Activated CD4-positive, alpha-beta T cell treated with anti-CD3 and anti-CD28 coated beads for 1 hour (primary cell): ENCODE results near the gene RIPOR2.

Source experiments
- DNase-seq: peaks from one replicate; pipeline ENCODE4 v3.0.0-alpha.2; 2020

The RIPOR2 gene

DNA sequence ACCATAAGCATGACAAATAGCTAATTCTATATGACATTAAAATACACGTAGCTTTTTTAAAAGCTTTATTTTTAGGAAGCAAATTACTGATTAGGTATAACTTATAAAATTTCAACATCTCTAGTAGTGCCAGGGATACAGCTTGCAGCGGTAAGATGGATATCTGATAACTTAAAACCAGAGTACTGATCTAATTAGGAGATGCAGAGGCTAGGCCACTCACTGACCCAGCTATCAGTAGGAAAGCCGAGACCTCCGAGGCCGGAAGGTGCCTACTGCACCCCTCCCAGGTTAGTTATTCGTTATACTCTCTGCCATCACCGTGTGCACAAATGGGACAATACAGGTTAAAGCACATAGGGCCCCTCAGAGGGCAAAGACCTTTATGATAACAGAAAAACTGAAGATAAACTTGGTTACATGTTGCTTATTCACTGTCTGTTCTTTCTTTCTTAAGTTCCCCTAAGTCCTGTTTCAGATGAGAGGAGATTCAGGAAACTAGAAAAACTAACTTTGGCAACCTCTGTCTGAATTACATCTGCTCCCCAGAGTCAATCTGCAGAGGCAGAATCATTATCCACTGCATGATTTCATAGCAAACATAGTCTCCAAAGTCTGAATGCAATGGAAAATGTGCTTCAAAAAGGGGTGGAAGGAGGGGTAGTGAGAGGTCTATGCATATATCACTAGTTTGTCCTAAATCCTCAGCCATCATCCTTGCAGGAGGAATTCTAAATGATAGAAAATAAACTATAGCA lies 60.8 kb downstream of the RIPOR2 start:
- DNase-seq, result no peak

DNA sequence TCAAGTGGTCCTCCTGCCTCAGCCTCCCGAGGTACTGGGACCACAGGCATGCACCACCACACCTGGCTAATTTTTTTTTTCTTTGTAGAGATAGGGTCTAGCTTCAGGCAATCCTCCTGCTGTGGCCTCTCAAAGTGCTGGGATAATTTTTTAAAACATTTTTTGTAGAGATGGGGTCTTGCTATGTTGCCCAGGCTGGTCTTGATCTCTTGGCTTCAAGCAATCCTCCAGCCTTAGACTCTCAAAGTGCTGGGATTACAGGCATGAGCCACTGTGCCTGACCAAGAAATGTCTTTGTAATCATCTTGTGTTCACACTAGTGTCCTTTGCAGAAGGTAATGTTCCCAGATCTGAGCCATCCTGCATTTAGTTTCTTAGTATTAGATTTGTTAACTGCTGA lies 61.6 kb downstream of the RIPOR2 start:
- DNase-seq, result no peak

DNA sequence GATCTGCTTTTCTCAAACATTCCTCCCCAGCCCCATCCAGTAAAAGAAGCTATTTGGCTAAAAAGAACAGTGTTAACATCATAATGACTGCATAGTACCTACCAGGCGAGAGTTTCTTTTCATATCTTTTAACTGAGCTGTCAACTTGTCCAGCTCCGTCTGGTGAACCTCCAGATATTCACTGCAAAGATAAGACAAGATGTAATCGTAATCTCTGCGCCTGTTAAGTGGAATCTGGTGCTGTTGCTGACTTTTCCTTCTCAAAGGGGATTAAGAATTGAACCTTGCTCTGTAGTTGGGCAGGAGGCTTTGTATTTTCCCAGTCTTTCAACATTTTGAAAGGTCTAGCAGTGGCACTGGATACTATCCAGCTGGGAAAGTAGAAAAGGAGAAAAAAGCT lies 63.0 kb downstream of the RIPOR2 start:
- DNase-seq, result no peak

DNA sequence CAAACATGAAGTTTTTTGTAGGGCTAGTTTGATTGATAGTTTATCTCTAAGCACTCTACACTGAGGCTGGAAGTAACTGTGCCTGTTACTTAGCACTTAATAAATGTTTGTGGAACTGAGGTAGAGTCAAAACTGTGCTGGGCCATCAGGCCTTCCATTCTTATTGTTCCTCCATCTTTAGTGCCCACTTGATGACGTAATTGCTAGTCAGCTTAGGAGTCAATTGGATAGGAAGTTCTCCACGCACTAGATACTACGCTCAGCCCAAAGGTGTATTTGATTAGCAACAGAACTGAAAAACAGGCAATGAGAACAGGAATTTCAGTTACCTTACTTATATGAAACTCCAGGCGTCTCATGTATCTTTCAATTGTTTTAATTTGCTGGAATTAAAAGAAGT lies 67.0 kb downstream of the RIPOR2 start:
- DNase-seq, result no peak

DNA sequence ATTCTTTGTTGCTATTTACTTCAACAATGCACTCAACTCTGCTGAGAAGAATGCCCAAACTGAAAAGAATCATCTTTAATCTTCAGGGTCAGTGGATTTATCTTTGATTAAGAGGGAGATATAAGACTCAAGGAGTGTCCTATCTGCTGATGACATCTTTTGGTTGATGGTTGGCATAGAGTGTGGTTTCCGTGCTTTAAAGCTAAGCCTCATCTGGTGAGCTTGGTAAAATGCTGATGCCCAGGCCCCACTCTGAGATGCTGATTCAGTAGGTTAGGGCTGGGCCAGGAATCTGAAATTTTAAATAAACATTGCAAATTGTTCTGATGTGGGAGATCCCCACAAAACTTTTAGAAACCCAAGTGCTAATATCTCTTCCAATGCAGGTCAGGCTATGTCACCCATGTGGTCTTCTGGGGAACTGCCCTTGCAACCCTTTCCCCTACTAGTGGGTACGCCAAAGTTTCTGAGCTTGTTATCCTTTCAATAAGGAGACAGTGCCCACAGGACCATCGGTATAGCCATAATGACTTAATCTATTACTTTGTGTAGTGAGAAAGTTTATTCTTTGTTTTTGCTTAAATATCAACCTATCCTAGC lies 68.6 kb downstream of the RIPOR2 start:
- DNase-seq, result no peak

DNA sequence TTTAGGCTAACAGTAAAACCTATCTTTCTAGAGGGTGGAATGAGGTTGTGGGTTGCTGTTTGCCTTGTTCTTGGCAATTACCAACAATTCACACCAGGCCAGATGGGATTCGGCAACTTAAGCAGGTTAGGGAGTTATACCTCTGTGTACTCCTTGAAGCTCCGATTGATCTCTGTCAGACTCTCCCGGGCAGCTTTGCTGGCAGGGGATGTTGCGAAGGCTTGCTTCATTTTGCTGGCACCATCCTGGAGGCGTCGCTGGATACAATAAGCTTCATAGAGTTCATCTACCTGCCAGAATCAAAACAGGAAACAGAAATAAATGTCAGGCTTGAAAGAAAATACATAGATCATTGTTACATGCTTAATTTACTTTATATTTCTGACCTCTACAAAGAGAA lies 70.6 kb downstream of the RIPOR2 start:
- DNase-seq, result no peak

DNA sequence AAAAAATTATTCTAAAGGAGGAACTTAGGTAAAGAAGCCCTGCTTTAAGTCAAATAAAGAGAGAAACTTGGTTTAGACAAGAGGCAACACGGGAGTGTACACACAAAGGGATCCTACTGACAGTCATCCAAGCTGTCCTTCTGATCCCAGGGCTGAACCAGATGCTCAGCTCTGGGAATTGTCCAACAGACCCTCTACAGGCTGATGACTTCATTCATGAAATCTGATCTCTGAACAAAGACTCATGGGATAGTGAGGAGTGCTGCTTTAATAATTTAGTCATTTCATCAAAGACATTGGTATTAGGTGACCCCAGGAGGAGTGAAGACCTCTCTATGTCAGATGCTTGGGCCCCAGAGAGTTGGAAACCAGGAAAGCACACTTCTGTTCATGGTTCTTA lies 71.4 kb downstream of the RIPOR2 start:
- DNase-seq, result no peak

DNA sequence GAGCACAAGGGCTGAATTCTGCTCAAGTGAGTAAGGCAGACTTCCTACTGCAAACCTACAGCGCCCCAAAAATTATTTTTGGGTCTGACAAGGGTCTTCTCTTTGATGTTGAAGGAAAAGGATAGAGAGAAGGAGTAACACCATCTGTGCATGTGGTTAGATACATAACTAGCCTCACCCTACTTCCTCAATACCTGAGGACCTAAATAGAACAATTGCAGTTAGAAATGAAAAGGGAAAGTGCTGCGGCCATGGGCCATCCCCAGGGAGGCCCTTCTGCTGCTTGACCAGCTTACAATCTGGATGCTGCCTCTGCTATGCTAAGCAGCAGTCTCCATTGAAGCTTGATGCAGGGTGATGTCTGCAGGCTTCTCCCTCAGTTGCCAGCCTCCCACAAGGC lies 73.8 kb downstream of the RIPOR2 start:
- no peak for DNase-seq

DNA sequence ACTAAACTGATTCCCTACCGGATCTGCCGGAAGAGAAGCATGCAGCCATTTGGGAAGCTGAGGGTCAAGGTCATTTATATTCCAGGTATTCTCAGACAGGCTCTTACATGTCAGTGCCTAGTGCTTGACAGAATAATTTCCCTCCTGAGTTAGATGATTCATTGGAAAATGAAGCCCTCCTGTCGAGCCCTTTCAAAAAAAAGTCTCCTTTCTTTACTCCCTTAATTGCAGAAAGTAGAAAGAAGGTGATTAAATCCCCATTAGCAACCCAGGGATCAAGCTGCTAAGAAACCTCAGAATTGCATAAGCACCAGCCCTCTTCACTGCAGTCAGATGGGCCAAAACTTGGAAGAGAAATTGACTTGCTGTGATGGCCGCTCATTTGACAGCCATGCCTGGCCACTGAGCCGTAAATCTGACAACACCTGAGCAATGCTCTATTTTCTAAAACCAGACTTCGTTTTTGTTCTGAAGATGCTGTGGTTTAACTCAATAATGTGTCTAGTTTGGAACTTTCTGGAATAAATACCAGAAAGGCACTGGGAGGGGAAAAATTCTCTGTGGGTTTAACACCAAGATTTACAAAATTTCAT lies 76.1 kb downstream of the RIPOR2 start:
- DNase-seq, result no peak

DNA sequence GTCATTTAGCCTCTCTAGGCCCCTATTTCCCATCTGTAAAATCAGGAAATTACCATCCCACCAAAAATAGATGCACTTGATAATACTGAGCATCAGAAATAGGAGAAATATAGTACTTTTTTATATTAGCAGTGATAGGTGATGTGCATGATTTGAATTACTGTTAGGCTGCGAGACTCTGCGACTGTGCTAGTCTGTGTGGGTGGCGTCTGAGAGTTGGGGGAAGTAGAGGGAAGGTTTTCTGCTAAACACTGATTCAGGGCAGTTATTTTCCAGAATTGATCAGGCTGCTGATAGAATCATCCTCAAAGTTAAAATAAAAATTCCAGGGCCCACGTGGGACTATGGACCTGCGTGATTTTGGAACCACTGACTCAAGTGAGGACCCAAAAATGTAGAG lies 76.6 kb downstream of the RIPOR2 start:
- DNase-seq, result no peak

DNA sequence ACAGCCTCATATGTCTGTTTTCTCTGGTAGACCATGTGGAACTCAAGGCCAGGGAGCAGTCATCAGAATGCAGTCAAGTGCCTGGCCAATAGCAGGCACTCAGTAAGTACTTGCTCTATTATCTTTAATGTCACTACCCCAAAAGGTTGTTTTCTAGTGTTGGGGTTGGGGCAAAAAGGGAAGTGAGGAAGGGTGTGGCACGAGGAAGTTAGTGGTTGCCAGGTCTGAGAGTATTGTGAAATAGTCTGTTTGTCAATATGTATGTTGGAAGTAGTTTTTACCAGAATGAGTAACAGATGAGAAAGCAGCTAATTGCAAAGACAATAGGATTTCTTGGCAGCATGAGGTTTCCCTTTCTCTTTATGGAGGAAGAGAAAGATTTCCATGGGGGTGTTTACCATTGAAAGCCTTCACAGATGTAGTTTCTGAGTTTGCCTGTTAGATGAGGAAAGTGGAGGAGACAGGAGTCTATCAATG lies 77.5 kb downstream of the RIPOR2 start:
- no peak for DNase-seq

DNA sequence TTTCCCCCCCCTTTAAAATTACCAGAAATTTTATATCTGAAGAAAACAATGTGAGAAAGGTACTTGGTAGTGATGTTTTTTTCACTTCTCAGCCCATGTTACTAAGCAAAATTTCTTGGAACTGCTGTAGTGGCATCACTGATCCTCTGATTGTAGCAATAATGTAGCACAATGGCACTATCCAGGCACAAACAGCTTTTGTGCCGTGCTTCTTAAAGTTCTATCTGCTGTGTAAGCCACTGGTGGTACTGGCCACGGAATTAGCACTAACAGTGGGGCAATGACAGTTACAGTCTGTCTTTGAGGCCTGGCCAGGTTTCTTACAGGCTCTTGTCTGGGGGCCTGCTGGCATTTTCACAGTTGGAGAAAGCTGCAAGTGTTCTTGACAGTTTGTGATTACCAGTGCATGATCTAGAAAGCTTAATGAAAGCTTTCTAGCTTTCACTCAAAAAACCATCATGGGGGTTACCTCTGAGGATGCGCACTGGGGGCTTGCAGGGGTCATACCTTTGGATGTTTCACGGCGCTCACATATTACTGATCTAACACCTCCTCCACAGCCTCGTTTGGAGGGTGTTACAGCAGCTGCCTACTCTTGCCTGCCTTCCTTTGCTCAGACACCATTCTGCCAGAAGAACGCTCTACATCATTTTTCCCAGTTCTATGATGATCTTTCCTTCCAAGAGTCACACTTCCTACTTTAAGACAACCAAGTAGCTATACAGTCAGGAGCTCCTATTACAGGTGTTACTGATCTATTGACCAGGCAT lies 78.7 kb downstream of the RIPOR2 start:
- no peak for DNase-seq

DNA sequence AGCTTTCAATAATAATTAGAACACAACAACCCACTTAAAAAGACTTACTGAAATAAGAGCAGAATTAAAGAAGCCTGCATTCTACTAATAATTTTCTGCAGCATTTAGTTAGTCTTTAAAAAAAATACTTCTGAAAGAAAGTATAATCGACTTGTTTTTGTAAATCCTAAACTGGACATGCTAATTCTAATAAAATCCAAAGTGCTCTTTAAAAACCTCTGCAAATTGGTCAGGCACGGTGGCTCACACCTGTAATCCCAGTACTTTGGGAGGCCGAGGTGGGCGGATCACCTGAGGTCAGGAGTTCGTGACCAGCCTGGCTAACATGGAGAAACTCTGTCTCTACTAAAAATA lies 79.5 kb downstream of the RIPOR2 start:
- DNase-seq, result no peak

DNA sequence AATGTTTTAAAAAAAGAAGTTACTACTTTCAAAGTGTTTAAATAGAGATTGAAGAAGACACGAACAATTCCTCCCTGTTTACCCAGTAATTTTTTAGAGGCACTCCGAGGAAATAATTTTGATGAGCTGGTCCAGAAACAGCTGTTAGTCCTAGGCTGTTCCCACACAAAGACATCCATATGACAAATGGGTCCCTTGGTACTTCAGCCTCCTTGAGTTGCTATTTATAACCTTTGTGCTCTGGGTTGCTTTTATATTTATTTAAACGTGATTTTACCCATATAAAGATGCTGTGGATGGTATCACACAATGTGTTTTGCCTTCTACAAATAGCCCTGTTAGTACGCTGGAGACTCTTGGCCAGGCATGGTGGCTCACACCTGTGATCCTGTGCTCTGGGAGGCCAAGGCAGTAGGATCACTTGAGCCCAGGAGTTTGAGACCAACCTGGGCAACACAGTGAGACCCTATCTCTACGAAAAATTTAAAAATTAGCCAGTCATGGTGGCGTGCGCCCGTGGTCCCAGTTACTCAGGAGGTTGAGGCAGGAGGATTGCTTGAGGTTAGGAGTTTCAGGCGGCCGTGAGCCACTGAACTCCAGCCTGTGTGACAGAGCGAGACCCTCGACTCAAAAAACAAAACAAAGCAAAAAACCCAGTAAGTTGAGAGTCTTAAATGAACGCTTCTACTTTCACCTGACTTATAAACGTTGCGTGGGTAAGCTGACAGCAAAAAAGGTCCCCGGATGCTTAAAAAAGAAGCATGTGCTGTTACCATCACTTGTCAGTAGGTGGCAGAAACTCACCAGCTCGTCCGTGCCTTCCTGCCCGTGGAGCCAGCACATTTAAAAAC lies 80.1 kb downstream of the RIPOR2 start:
- DNase-seq, result peak; percentile 52

DNA sequence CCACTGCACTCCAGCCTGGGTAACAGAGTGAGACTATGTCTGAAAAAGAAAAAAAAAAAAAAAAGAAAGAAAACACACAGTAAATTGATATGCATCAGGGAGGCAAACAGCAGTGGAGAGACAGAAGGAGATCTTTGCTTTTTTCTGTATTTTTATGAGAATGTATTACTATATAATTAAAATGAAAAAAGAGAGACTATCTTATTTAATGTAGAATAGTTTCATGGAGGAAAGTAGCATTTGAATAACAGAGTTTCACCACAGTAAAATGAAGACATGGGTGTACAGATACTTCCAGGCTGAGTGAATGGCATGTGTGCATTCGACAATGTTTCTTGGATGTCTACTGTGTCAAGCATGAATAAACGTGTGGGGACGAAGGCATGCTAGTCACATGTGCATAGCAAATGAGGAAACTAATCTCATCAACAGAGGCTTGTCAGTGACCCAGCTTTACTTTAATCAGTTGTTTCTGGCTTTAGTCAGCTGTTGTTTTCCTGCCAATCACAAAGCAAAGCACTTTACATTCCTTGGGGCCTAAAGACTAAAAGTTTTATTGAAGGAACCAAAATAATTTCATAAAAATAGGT lies 81.6 kb downstream of the RIPOR2 start:
- DNase-seq, result no peak

DNA sequence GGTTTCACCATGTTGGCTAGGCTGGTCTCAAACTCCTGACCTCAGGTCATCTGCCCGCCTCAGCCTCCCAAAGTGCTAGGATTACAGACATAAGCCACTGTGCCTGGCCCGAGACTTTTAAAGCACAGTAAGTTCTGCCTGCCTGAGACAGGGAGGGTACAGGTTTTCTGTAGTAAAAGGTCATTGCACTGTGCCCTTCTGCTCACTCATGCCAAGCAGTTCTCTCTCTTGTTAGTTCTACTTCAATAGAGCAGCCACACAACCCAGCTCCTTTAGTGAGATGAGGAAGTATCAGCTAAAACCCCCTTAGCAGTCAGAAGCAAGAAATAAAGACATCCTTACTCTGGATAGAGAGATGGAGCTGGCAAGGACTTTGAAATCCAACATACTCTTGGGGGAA lies 84.7 kb downstream of the RIPOR2 start:
- no peak for DNase-seq

DNA sequence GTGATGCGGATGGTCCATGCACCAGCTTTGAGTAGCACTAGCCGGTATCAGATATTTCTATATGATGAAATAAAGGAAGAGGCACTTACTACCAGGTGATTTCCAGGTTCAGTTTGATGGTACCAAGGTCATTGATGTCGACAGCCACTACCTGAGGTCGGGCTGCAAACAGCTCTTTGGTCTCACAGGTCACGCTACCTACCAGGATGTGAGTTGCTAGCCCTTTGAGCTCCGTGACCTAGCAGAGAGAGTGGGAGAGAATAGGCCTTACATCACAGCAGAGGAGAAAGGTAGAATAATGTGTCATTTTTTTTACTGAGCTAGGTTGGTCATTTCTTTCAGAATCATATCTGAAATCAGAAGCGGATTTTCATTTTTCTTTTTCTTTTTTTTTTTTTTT lies 86.0 kb downstream of the RIPOR2 start:
- no peak for DNase-seq

DNA sequence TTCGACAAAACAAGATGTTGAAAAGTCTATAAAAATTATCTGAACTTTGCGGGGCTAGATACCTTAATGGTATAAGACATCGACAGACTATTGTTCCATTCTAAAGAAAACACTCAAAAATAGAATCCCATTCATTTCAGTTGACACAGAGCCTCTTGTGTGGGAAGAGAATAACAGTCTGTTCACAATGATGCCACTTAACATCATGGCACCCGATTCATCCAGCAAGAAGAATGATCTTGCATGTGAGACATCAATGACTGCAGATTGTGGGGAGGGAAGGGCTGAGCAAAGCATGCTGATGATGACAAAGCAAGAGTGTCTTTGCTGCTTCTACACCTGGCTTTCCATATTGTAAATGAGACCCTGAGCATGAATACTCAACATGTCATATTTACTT lies 87.3 kb downstream of the RIPOR2 start:
- DNase-seq, result no peak

DNA sequence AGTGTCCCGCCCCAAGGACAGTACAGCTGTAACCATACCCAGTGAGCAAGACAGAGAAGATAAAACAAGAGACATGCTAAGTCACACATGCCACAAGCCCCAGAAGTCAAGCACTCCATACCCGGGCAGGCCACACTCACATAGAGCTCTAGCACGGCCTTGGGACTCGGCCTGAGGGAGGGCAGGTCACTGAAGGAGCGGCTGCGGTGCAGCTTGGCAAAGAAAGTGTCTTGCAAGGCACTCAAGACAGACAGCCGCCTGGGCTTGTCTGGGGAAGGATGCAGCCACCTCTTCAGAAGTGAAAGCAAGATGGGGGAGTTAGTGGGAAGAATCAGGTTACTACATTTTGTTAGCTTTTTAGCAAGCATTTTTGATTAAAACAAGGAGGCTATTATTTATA lies 88.4 kb downstream of the RIPOR2 start:
- no peak for DNase-seq

DNA sequence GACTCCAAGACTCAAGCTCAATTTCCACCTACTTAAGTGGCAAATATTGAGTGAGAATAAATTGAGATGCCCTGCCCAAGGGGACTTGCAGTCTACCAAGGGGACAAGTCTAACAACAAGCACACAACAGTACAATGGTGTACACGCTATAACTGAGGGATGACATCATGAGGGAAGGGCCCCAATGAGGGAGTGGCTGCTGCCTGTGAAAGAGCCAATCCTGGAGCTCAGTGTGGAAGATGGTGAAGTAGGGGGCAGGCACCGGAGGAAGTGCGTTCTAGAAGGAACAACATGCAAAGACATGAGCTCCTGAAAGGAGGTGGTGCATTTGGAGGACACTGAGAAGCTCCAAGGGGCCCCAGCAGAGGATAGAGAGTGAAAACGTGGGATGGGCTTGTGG lies 90.2 kb downstream of the RIPOR2 start:
- no peak for DNase-seq

DNA sequence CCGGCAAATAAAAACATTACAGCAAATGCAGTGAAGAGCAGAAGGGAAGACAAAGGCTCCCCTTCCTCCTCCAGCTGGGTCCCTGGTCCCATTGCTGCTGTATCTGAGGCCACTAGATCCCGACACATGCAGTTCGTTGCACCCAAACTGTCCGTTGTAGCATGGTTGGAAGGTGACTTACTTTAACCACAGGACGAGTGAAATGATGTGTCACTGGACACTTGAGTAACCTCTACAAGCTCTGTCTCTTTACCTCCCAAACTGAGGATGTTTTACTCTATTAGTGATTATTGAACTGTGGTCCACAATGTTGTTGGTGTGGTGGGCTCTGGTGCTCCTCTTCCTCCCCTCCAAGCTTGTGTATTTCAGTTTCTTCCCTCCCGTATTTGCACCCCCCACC lies 90.9 kb downstream of the RIPOR2 start:
- no peak for DNase-seq

DNA sequence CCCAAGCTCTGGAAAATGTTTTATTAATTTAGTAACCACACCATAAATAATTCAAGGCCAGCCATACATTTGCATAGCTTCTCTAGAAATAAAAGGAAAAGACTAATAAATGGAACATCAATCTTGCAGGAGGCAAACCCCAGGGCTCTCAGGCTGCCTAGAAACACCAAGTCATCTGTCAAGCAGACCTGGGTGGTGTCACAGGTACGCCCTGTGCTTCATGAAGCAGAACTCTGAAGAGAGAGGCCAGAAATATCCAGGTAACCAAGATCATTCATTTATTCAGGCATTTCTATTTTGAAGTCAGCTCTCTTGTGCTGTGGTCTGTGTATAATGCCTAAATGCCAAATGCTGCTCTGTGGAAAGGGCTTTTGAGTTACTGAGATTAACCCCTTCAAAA lies 91.7 kb downstream of the RIPOR2 start:
- no peak for DNase-seq

DNA sequence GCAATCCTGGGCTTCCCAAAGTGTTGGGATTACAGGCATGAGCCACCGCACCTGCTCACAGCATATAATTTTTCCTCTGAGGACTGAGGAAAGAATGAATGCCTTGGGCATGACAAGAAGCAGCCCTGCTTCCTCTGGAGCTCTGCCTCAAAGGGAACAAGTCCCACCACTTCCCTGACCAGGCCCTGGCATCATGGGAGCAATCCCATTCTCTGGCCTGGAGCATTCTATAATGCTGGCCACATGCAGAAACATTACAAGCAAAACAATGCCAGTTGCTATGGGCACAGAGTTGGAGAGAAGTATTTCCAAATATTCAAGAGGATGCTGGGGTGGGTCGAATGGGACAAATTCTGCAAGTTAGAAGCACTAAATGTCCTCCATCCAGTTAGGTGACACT lies 95.6 kb downstream of the RIPOR2 start:
- DNase-seq, result no peak
